IPS DF 19.7 (cell line): ENCODE measurements around the gene DGCR2.

Source experiments
- DNase-seq: peaks from one replicate; pipeline ENCODE4 v3.0.0-alpha.2; 2013; ENCODE audit warnings: low read depth, low spot score

The DGCR2 gene

DNA sequence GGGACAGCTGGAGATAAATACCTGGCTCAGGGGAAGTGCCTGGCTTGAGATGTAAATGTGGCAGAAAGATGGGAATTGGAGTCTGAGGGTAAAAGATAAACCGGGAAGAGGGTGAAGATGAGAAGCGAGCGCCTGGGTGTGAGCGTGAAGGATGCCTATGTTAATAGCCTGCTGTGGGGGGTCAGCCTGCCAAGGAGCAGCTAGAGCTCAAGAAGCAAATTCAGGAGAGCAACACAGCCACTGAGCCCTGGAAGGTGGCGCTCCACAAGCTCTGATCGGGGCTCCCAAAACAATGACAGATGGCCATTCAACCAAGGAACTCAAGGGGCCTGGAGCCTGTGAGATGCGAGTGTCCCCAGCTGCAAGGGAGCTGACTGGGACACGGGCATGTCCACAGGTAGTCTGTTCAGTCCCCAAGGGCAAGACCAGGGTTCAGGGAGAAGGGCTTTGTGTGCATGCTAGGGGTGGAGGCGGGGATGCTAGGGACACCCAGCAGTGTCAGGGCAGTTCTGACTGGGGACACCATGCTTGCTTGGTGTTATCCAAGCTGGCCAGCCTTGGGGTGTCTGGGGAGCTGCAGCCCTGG is 25.1 kb upstream of the DGCR2 start:
- no peak for DNase-seq

DNA sequence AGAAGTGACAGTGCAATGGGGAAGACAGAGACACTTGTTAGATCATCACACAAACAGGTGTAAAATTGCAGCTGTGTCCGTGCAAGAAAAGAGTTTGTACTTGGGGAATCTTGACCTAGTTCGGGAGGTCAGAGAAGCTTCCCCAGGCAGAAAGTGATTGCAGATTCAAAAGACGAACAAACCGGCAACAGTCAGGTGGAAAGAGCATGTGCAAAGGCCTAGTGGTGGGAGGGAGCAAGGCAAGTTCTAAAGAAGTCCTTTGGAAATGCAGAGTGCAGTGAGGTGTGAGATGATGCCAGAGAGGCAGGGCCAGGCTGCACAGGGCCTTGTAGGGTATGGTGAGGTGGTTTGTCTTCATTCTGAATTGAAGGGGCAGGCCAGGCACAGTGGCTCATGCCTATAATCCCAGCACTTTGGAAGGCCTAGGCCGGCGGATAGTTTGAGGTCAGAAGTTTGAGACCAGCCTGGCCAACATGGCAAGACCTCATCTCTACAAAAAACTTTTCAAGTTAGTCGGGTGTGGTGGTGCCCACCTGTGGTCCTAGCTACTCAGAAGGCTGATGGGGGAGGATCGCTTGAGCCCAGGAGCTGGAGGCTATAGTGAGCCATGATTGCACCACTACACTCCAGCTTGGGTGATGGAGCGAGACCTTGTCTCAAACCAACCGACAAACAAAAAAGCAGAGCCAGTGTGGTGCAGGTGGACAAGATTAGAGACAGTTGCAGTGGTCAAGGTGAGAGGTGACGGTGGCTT is 24.2 kb upstream of the DGCR2 start:
- DNase-seq, result no peak

DNA sequence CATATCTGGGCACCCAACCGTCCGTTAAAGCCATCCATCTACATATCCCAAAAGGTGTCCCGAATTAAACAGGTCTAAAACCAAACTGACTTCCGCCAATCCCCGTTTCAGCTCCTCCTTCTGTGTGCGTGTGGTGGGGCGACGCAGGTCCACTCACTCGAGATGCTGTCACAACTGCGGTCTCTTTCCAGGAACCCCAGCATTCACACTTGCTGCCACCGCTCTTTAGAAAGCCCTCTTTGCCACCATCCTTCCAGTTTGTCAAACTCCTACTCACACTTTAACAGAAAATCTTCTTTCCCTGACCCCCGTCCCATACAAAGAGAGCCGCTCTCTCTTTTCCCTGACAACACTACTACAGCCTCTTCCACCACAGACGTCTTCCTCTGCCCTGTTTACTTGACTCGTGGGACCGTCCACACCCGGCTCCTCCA is 21.8 kb upstream of the DGCR2 start:
- no peak for DNase-seq

DNA sequence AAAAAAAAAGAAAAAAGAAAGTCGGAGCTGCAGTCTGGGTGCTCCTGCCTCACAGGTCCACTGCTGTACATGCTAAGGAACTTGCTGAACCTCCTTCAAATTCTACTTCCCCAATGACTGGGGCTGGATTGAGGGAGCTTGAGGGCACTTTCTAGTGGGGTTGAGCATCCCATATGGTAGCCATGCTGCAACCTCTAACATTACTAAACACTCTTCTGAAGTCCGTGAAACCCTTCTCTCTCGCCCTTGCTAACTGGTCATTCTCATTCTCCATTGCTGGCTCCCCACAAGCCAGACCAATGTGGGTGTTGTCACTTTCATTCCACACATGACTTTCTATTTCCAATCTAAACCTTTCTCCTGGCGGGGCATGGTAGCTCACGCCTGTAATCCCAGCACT is 21.0 kb upstream of the DGCR2 start:
- DNase-seq, result no peak

DNA sequence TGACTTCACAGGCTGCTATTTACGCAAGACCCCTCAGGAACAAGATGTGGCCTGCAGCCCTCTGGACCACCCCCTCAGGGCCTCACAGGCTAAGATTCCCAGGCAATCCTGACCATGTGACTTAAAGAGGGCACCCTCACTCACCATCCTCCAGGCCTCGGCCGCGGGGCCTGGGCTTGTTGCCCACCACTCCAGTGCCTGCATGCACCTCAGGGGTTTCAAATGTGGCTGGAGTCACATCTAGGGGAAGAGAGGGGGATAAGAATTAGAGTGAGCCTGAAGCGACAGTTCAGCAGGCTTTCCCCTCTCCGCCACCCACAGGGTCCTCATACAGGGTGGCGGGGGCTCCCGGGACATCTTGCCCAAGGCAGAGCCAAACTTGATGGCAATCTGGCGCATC is 20.2 kb upstream of the DGCR2 start:
- no peak for DNase-seq

DNA sequence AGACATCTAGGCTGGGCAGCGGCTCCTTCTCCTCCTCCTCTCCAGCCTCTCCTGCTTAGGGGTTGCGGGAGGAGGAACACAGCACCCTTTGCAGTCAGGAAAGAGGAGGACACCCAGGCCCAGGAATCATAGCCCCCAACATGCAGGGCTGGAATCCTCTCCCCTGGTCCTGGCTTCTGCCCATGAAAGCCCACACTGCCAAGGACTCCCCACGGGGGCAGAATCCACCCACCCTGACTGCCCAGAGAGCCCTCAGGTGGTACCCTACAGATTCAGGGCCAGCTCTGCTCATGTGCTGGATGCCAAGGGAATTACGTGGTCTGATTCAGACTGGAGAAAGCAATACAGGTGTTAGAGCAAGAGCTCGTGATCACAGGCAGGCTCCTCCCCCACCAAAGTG is 17.8 kb upstream of the DGCR2 start:
- no peak for DNase-seq

DNA sequence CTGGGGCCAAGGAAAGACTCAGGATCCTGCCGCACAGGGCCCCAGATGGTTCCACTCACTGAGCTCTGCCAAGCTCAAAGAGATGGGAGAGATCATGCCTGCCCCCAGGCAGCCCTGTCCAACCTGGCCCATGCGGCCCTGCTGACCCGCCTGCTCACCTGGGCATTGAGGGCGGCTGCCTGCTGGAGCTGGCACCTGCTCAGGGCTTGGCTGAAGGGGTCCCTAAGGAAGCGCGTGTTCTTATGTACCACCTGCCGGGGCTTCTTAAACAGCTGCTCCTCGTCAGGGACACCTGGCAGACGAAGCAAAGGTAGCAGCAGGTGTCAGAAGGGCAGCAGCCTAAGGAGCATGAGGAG is 16.8 kb upstream of the DGCR2 start:
- DNase-seq, result no peak

DNA sequence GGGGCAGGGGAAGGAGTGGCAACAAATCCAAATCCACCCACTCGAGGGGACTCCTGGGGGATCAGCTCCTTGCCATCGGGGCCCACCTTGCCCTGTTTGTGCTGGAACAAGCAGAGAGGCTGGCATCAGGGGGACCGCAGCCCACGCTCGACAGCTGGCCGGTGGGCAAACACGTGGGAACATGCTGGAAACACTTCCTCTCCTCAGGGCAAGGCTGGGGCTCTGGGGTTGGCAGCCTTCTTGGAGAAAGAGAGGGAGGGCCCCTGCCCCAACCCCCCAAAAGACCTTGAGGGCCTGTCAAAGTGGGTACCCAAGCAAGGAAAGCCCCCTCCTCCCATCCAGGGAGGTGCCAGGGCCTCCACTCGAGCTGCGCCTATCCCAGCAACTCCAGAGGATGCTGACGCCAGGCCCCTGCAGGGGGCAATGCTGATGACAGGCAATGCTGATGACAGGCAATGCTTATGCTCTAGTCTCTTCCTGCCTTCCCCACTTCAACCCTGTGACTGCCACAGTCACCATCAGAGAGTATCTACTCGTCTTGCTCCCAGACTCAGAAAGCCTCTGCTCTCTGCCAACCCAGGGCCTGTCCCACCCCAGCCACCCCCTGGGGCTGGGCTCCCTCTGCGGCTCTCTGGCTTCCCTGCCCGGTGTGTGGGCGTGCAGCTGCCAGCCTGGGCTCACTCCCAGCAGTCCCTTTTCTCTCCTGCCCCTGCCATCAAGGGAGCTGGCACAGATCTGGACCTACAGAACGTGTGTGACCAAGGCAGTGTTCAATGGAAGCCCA is 16.2 kb upstream of the DGCR2 start:
- DNase-seq, result no peak

DNA sequence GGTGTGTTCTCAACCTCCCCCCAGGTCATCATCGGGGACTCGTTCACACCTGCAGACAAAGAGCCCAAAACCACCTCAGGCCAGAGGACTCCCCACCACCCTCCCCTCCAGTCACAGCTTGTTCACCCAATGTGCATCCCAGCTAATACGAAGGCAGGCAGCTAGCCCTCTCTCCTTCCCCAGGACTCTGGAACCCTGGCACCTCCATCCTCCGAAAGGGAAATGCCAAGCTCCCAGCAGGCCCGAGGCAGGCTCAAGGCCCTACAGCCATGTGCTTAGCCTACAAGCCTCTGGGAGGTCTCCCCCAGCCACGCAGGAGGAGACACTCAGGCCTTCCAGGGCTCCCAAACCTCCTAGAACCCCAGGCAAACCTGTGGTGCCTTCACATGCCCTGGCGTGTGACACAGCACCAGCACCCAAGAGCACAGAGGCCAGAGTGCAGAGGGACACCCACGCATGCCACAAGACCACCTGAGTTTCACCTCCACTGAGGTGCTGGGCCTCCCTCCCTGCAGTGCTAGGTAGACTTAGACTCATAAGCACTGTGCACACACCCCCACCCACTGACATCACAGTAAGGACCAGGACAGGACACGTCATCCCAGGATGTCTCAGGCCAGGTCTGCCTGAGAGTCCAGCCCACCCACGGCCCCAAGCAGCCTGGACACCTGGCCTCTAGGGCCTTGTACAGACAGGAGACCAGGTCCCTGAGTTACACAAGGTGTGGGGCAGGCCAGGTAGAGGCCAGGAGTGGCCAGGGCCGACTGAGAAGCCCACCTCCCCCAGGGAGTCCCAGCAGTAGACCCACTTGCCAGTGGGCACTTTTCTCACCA is 15.4 kb upstream of the DGCR2 start:
- DNase-seq, result no peak

DNA sequence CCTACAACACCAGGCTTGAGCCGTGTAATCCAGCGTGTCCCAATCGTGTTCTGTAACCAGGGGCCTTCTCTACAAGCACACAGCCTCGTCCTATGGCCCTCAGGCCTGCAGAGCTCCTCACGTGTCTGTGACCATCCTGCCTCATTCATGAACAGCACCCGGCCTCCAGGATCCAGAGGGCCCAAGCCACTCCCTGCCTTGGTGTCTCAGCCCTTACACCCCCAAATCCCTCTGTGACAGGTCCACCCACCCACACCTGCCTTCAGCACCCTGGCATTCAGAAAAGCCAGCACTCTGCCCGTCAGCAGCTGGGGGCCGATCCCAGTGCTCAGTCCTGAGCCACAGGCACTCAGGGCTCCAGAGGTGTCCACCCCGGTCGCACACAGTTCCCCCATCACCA is 14.7 kb upstream of the DGCR2 start:
- DNase-seq, result no peak

DNA sequence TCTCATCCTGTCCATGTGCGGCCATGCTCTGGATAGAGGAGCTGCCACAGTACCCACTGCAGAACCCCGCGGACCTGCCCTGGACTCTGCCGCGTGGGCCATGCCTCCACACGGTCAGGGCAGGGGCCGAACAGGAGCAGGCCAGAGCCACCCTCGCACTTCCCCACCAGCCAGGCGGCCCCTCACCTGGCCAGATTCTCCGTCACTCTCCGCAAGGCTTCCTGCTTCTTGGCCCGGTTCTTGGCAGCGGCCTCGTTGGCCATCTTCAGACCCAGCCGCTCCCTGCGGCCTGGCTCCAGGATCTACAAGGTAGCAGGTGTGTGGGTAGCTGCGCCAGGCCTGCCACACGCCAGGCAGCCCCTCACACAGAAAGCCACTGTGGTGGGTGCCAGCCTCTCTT is 12.7 kb upstream of the DGCR2 start:
- no peak for DNase-seq

DNA sequence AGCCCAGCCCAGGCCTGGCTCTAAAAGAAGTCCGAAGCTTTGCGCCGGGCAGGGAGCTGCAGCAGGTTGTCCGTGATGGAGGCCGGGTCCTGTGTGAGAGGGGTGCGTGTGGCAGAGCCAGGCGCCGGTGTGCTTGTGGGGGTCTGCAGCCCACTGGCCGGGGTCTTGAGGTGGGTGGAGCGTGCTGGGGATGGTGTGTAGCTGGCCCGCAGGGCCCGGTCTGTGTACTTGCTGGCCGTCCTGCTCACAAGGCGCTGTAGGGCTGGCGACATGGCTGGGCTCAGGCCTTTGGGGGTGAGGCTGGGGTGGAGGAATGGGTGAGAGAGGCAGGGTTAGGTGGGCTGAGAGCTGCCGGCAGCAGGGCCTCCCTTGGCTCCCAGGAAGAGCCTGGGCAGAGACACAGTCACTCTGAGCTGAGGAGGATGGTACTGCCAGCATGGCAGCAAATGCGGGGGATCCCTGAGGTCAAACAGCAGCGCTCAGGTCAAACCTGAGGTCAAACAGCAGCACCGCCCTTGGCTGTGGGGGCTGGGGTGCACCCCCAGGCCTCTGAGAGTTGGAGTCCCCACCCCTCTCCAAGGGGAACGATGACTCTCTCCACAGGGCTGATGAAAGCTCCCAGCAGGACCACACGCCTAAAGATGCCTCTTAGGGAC is 12.1 kb upstream of the DGCR2 start:
- no peak for DNase-seq

DNA sequence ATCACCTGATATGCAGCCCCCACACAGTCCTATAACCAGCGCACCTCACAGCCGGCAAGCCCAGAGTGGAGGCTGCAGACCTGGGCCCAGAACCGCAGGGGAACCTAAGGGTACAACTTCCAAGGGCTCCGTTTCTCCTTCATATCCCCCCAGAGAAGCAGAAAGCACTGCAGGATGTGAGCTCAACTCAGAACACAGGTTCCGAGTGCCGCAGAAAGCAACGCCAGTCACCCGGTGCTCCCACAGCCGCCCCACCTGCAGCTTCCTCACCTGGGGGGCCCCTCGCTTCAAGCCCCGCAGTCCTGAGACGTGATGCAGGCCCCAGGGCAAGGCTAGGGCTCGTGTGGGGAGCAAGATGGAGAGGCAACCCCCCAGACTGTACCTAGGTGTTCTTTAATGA is 11.3 kb upstream of the DGCR2 start:
- DNase-seq, result no peak

DNA sequence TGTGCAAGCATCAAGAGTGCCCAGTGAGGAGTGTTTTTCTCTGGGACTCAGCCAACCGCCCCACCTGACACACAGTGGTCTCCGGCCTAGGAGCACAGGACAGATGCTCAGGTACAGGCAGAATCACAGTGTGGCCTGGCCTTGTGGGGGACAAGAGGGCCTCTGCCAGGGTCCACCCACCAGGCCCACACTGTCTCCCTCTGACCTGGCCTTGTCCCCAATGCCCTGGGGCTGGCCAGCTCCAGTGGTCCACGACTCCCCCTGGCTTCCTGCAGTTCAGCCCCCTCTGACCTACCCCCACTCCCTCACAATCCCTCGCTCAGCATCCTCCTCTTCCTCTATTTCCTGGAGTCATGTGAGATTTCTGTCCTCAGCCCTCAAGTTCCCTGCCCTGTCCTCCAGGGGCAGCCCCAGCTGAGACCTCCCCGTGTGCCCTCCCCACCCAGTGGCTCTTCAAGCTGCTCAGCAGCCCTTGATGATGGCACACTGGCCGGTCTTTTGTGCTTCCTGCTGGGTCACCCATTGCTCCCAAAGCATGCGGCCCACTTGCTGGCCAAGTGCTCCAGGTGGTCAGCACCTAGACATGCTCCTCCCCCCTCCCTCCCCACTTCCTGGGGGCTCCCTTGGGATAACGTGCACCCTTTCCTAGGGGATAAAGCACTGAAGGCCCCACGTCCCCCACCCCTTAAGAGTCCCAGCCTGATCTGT is 10.6 kb upstream of the DGCR2 start:
- no peak for DNase-seq

DNA sequence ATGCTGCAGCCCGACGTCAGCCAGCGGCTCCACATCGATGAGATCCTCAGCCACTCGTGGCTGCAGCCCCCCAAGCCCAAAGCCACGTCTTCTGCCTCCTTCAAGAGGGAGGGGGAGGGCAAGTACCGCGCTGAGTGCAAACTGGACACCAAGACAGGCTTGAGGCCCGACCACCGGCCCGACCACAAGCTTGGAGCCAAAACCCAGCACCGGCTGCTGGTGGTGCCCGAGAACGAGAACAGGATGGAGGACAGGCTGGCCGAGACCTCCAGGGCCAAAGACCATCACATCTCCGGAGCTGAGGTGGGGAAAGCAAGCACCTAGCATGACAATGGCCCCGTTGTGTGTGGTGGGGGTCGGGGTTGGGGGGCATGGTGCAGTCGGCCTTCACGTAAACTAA is 9.9 kb upstream of the DGCR2 start:
- no peak for DNase-seq

DNA sequence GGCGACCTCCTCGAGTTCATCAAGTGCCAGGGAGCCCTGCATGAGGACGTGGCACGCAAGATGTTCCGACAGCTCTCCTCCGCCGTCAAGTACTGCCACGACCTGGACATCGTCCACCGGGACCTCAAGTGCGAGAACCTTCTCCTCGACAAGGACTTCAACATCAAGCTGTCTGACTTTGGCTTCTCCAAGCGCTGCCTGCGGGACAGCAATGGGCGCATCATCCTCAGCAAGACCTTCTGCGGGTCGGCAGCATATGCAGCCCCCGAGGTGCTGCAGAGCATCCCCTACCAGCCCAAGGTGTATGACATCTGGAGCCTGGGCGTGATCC is 9.4 kb upstream of the DGCR2 start:
- DNase-seq, result no peak

DNA sequence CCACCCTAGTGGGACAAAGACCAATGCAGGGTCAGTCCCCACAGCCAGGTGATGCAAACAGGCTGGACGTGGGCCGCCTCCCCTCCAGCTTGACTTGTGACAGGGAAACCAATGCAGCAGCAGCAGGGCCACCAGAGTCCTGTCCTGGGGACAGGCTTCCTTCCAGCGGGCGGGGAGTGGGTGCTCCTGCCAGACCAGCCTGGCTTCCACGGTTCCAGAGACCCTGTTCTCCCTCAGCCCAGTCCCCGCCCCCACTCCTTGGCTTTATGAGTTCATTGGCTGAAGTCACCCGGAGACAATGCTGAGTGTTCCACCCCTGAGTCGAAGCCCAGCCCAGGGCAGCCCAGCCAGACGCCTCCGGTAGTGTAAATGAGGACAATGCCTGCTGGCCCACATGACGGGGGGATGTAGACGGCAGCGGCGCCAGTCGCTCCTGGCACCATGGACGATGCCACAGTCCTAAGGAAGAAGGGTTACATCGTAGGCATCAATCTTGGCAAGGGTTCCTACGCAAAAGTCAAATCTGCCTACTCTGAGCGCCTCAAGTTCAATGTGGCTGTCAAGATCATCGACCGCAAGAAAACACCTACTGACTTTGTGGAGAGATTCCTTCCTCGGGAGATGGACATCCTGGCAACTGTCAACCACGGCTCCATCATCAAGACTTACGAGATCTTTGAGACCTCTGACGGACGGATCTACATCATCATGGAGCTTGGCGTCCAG is 8.9 kb upstream of the DGCR2 start, which contains the start of gene TSSK2:
Gene TSSK2 (plus strand): TSS at position 350 of the 726 bp plus-strand sequence. CDS start 92 bp downstream, at position 442.
- DNase-seq, result no peak

DNA sequence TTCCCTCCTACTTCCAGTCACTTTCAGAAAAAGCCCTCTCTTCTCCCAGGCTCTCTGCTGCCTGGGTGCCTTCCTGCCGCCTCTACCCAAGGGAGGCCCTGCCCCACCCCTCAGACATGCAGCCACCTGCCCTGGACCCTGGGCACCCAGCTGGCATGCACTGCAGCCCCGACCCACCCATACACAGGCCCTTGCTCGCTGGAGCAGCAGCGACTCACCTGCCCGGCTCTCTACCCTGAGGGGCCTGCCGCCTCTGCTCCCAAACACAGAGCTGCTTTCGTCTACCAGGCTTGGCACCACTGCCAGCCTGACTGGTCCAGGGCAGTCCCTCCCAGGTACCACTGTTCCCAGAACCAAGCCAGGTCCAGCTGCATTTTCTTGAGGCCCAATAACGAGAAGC is 7.7 kb upstream of the DGCR2 start:
- no peak for DNase-seq

DNA sequence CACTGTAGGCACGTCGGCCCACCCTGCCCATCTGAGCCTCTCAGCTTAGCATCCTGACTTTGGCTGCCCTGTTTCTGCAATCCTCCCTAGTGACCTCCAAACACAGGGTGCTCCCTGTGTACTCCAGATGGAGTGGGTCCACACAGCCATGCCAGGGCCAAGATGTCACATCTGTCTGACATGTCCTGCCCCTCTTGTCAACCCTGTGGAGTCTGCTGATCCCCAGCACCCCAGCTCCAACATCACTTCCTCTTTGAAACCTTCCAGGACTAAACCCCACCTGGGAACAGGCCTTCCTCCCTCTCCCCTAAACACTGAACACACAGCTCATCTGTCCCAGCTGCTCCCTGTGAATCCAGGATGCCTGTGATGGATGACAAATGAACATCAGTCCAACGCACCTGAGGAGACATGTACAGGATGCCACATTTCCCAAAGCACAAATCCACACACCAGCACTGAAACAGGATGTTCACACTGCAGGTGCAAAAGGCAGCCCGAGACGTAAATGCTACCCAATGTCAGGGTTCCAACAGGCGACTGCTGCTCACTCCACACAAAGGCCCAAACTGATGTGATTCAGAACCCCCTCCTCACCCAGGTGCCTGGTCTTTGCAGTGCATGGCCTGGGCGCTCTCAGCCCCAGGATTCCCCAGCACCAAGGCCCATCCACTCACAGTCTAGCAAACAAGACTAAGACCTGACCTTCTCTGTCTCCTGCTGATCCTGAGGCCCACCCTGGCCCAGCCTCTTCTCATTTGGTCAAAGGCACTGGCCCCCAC is 6.9 kb upstream of the DGCR2 start:
- no peak for DNase-seq

DNA sequence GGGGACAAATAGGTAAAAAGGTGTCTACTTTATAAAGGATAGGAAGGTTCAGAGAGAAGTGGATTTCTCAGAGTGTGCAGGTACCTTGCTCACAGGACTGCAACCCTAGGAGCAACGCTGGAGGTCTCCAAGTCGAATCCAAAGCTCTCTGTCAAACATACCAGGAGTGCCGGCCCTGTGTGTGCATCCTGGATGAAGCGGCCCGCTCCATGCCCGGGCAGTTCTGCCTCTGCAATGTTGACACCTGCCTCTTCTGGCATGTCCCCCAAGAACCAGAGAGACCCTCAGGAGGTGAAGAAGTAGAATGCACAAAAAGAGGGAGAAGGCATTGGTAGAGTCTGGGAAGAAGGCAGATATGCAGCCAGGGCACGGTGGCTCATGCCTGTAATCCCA is 5.8 kb upstream of the DGCR2 start:
- no peak for DNase-seq
